DOHH2 (cell line): ENCODE data around the gene PCDH9.

Source experiments
- H3F3A ChIP-seq: fragments of 200-600 bp; sonication (generic), shearing (Covaris generic); 2 replicates; pipeline ENCODE4 v1.6.0; 2016; ENCODE audit warnings: antibody characterized with exemption, mild to moderate bottlenecking; ENCODE audit not compliant: control insufficient read depth, insufficient read depth
- H3K27ac ChIP-seq: fragments of 200-600 bp; sonication (generic); 2 replicates; pipeline ENCODE4 v1.5.1; 2014; ENCODE audit warnings: low read depth, mild to moderate bottlenecking, low read length, moderate library complexity
- H3K27me3 ChIP-seq: fragments of 200-600 bp; sonication (generic); 2 replicates; pipeline ENCODE4 v1.6.1; 2014; ENCODE audit warnings: mild to moderate bottlenecking, low read length, mixed read lengths; ENCODE audit not compliant: control insufficient read depth
- H3K36me3 ChIP-seq: fragments of 200-600 bp; sonication (generic); 2 replicates; pipeline ENCODE4 v1.6.1; 2014; ENCODE audit warnings: mild to moderate bottlenecking, low read length, moderate library complexity, mixed read lengths; ENCODE audit not compliant: control insufficient read depth
- H3K4me1 ChIP-seq: fragments of 200-600 bp; sonication (generic); 2 replicates; pipeline ENCODE4 v1.6.1; 2014; ENCODE audit warnings: mild to moderate bottlenecking, low read length, mixed read lengths; ENCODE audit not compliant: control insufficient read depth
- H3K4me2 ChIP-seq: fragments of 200-600 bp; sonication (generic); 2 replicates; pipeline ENCODE4 v1.6.0; 2014; ENCODE audit warnings: mild to moderate bottlenecking, low read length, moderate library complexity
- H3K4me3 ChIP-seq: fragments of 200-600 bp; sonication (generic); 2 replicates; pipeline ENCODE4 v1.5.1; 2014; ENCODE audit warnings: mild to moderate bottlenecking, low read length, mixed read lengths
- H3K79me2 ChIP-seq: fragments of 200-600 bp; sonication (generic); 2 replicates; pipeline ENCODE4 v1.6.1; 2014; ENCODE audit warnings: mild to moderate bottlenecking, low read length, mixed read lengths; ENCODE audit not compliant: control insufficient read depth
- H3K9me2 ChIP-seq: fragments of 200-600 bp; sonication (generic); replicated peaks from 2 replicates; pipeline ENCODE4 v1.6.1; 2014; ENCODE audit warnings: mild to moderate bottlenecking, low read length, mixed read lengths; ENCODE audit not compliant: control insufficient read depth
- H3K9me3 ChIP-seq: fragments of 200-600 bp; sonication (generic); 2 replicates; pipeline ENCODE4 v1.6.1; 2014; ENCODE audit warnings: antibody characterized with exemption, low read length, mixed read lengths; ENCODE audit not compliant: control insufficient read depth, insufficient read depth
- H4K20me1 ChIP-seq: fragments of 200-600 bp; sonication (generic); 2 replicates; pipeline ENCODE4 v1.6.0; 2014; ENCODE audit warnings: low read depth, mild to moderate bottlenecking, antibody characterized with exemption, low read length, moderate library complexity; ENCODE audit not compliant: control insufficient read depth, insufficient read depth
- CTCF ChIP-seq: fragments of 200-600 bp; sonication (generic); IDR thresholded peaks from one replicate; pipeline ENCODE4 v1.5.1; 2014; ENCODE audit warnings: antibody characterized with exemption, mild to moderate bottlenecking, low read depth, low read length; ENCODE audit not compliant: poor library complexity, severe bottlenecking
- EZH2phosphoT487 ChIP-seq: fragments of 200-600 bp; sonication (generic); IDR thresholded peaks from 2 replicates; pipeline ENCODE4 v1.6.1; 2017; ENCODE audit warnings: borderline replicate concordance, mild to moderate bottlenecking, antibody characterized with exemption, low read length, moderate library complexity, mixed read lengths

PCDH9 gene

GRCh38 chr13:66984241-66984640 lies 245.9 kb downstream of the PCDH9 start:
- Histone ChIP-seq H3K79me2 (no peaks in the 10 kb centered on the region), H3K36me3 (no peaks in the 10 kb centered on the region), H3F3A (no peaks in the 10 kb centered on the region), H3K27ac (no peak overlapping the region), H3K4me1 (no peaks in the 10 kb centered on the region), H4K20me1 (no peaks in the 10 kb centered on the region), H3K27me3 (no peaks in the 10 kb centered on the region), H3K4me3 (no peak overlapping the region), H3K9me2 (no peaks in the 10 kb centered on the region), H3K9me3 (peaks cover 10% of the 10 kb centered on the region; the same call in 1 of the 2 replicates), H3K4me2 (no peak overlapping the region)
- TF ChIP-seq EZH2phosphoT487 (no peak), CTCF (no peak)

DNA sequence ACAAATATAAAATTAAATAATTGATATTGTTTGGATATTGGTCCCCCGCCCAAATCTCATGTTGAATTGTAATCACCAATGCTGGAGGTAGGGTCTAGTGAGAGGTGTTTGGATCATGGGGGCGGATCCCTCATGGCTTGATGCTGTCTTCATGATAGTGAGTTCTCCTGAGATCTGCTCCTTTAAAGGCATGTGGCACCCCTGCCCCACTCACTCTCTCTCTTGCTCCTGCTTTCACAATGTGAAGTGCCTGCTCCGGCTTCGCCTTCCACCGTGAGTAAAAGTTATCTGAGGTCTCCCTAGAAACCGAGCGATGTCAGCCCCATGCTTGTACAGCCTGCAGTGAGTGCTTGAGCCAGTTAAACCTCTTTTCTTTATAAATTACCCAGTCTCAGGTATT lies 248.2 kb downstream of the PCDH9 start:
- no peaks in the 10 kb centered on the region for H3F3A ChIP-seq
- H4K20me1 ChIP-seq, result no peaks in the 10 kb centered on the region
- TF ChIP-seq EZH2phosphoT487 (no peak), CTCF (no peak)

GRCh38 chr13:66977161-66977560 lies 253.0 kb downstream of the PCDH9 start:
- Histone ChIP-seq H3K79me2 (no peaks in the 10 kb centered on the region), H3K4me3 (no peak overlapping the region), H3K36me3 (no peaks in the 10 kb centered on the region), H3K9me3 (no peaks in the 10 kb centered on the region), H3F3A (no peaks in the 10 kb centered on the region), H3K27ac (no peak overlapping the region), H3K27me3 (no peaks in the 10 kb centered on the region), H4K20me1 (no peaks in the 10 kb centered on the region), H3K4me2 (no peak overlapping the region), H3K4me1 (no peaks in the 10 kb centered on the region), H3K9me2 (no peaks in the 10 kb centered on the region)
- TF ChIP-seq CTCF, result no peak
- TF ChIP-seq EZH2phosphoT487, result no peak

More for the DNA sequence above, 248.2 kb downstream of the PCDH9 start:
- no peaks in the 10 kb centered on the region for H3K27me3 ChIP-seq
- no peak overlapping the region for H3K4me3 ChIP-seq
- H3K4me2 ChIP-seq, result no peak overlapping the region
- peaks cover 10% of the 10 kb centered on the region; the same call in 1 of the 2 replicates for H3K9me3 ChIP-seq
- no peaks in the 10 kb centered on the region for H3K79me2 ChIP-seq
- H3K4me1 ChIP-seq, result no peaks in the 10 kb centered on the region
- H3K36me3 ChIP-seq, result no peaks in the 10 kb centered on the region
- H3K9me2 ChIP-seq, result no peaks in the 10 kb centered on the region
- no peak overlapping the region for H3K27ac ChIP-seq
